Chondrocyte (in vitro differentiated cells): ENCODE measurements around the gene RAB12. TPM values are rescaled to one million over a fixed set of nuclear protein-coding genes. Genes with fewer than 3 reads are reported as not detected.

Experiments
- DNase-seq: peaks from one replicate; pipeline ENCODE4 v3.0.0; 2021; ENCODE audit warnings: mixed read lengths, low spot score
- H3K27ac Mint-ChIP-seq: one replicate; pipeline ENCODE4 v1.8.0; 2021; ENCODE audit warnings: mild to moderate bottlenecking, moderate library complexity, mixed read lengths; ENCODE audit not compliant: unreplicated experiment
- H3K27me3 Mint-ChIP-seq: 2 replicates; pipeline ENCODE4 v1.8.0; 2021; ENCODE audit warnings: low read depth, mixed read lengths
- H3K36me3 Mint-ChIP-seq: 2 replicates; pipeline ENCODE4 v1.8.0; 2021; ENCODE audit warnings: low read depth, mixed read lengths
- H3K4me1 Mint-ChIP-seq: 2 replicates; pipeline ENCODE4 v1.8.0; 2021; ENCODE audit warnings: low read depth, mild to moderate bottlenecking, mixed read lengths
- H3K4me3 Mint-ChIP-seq: one replicate; pipeline ENCODE4 v1.8.0; 2021; ENCODE audit warnings: mild to moderate bottlenecking, moderate library complexity, mixed read lengths; ENCODE audit not compliant: unreplicated experiment
- H3K9me3 Mint-ChIP-seq: 2 replicates; pipeline ENCODE4 v1.8.0; 2021; ENCODE audit warnings: low read depth, mixed read lengths
- CTCF ChIP-seq: fragments of 200-600 bp; sonication (generic); IDR thresholded peaks from 2 replicates; pipeline ENCODE4 v1.5.0; 2021; ENCODE audit warnings: antibody characterized with exemption, mild to moderate bottlenecking, moderate library complexity
- total RNA-seq: library from RNA; stranded (reverse); gene quantifications from 3 replicates; pipeline ENCODE4 v1.2.1, GENCODE V29; 2021

RAB12 gene
- total RNA-seq, 1 donor from 2014 or later, result 40.9 TPM

GRCh38 chr18:8667846-8668245 lies 58.6 kb downstream of the RAB12 start:
- TF ChIP-seq CTCF, result no peak
- no peaks in the 10 kb centered on the region for H3K27me3 Mint-ChIP-seq
- DNase-seq, result no peak
- H3K4me3 Mint-ChIP-seq, result no peak overlapping the region
- H3K9me3 Mint-ChIP-seq, result no peaks in the 10 kb centered on the region
- H3K4me1 Mint-ChIP-seq, result peaks cover 12% of the 10 kb centered on the region
- no peak overlapping the region for H3K27ac Mint-ChIP-seq
- H3K36me3 Mint-ChIP-seq, result no peaks in the 10 kb centered on the region

- Mint-ChIP-seq H3K27ac (no peak overlapping the region), H3K9me3 (no peaks in the 10 kb centered on the region), H3K4me1 (peaks cover 12% of the 10 kb centered on the region), H3K4me3 (no peak overlapping the region), H3K27me3 (no peaks in the 10 kb centered on the region), H3K36me3 (no peaks in the 10 kb centered on the region)
- TF ChIP-seq CTCF, result no peak
- DNase-seq, result no peak
These were observed 59.1 kb downstream of the RAB12 start for GRCh38 chr18:8668381-8668780.

DNA sequence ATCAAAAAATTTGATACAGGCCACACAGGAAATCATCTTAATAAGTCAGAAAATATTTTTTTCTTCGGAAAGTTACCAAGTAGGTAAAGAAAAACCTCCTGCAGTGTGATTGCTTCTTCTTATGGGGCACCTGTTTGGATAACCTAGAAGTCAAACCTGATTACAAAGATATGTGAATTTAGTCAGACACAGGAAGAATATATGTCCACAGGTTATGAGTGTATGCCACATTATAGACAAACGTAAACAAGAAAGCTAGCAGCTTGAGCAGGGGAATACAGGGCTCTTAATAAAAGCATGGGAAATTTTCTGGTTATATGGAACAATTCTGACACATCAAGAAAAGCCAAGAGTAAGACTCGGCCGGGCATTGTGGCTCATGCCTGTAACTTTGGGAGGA lies 60.3 kb downstream of the RAB12 start:
- no peak for DNase-seq
- Mint-ChIP-seq H3K36me3 (no peaks in the 10 kb centered on the region), H3K4me1 (peaks cover 12% of the 10 kb centered on the region), H3K4me3 (no peak overlapping the region), H3K9me3 (no peaks in the 10 kb centered on the region), H3K27ac (no peak overlapping the region), H3K27me3 (no peaks in the 10 kb centered on the region)
- TF ChIP-seq CTCF, result no peak

GRCh38 chr18:8673256-8674209 lies 64.3 kb downstream of the RAB12 start:
- Mint-ChIP-seq H3K4me1 (peaks cover 1% of the 10 kb centered on the region), H3K4me3 (no peak overlapping the region), H3K27ac (no peak overlapping the region), H3K36me3 (no peaks in the 10 kb centered on the region), H3K27me3 (no peaks in the 10 kb centered on the region), H3K9me3 (no peaks in the 10 kb centered on the region)
- TF ChIP-seq CTCF, result no peak
- DNase-seq, result no peak

GRCh38 chr18:8675057-8675456 lies 65.8 kb downstream of the RAB12 start:
- no peak for TF ChIP-seq CTCF

More at GRCh38 chr18:8675057-8675456, 65.8 kb downstream of the RAB12 start:
- Mint-ChIP-seq H3K4me3 (no peak overlapping the region), H3K4me1 (no peaks in the 10 kb centered on the region), H3K36me3 (no peaks in the 10 kb centered on the region), H3K9me3 (no peaks in the 10 kb centered on the region), H3K27me3 (no peaks in the 10 kb centered on the region), H3K27ac (no peak overlapping the region)
- DNase-seq, result no peak
